ENCODE data around the gene SEMA3E.

SEMA3E gene

DNA sequence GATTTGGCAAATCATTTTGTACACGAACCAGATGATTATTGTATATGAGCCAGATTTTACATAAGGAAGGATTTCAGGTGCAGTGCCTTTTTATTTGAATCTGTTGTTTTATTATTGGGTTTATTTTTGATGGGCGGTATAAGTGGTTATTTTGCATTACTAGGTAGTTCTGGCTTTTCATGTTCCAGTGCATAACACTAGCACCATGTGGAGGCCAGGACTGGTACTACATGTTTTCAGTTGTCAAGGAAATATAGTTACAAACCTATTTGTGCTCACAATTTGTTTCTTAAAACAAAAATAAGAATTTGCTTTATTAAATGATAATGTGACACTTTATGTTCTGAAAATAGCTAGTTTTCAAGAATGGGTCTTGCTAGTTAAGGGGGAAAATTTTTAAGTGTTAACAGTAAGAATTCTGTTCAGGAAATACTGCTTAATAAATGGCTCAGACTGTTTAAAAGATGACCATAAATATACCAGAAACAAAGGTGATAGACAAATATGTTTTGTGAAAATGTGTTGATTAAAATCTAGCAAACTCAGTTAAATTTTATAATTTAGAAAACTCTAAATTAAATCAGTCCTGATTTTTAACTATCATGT lies 7.1 kb upstream of the SEMA3E start:
- Mint-ChIP-seq H3K36me3 (no peaks in the 10 kb centered on the region), H3K27me3 (peaks cover 1% of the 10 kb centered on the region), H3K4me1 (no peaks in the 10 kb centered on the region), H3K9me3 (peaks cover 3% of the 10 kb centered on the region), H3K4me3 (no peak overlapping the region), H3K27ac (no peak overlapping the region)

DNA sequence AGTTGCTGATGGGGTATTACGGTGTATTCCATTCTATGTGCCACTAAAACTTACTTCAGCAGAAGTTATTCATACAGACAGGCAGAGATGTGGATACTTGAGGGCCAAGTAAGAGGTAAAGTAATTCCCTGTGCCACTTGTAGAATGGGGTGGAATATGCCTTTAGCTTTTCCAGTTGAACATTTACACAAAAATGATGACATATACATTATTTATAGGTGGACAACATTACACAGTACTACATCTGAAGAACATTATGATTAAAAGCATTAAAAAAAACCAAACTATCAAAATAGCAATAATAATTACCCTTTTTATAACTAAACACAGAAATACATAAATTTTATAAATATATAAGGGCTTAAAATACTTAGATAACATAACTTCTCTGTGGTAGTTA lies 3.5 kb upstream of the SEMA3E start:
- Mint-ChIP-seq H3K36me3 (no peaks in the 10 kb centered on the region), H3K4me3 (no peak overlapping the region), H3K4me1 (no peaks in the 10 kb centered on the region), H3K27me3 (peaks cover 13% of the 10 kb centered on the region), H3K27ac (no peak overlapping the region), H3K9me3 (peaks cover 2% of the 10 kb centered on the region)

DNA sequence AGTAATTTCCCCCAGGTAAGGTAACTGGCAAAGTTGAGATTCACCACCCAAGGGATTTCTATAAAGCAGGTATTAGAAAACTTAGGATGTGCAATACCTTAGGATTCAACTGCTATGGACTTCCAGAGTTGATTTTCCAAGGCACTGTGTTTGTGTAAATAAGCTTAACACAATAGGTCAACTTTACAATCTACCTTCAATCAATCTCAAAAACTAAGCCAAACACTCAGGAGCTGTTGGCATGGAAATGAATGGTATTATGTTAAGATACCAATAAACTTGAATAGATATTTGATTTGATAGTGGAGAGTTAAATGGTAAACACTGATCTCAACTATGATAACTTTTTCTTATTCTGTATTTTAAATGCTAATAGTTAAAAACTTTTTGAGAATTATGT lies 762 bp upstream of the SEMA3E start:
- H3K4me1 Mint-ChIP-seq: no peaks in the 10 kb centered on the region
- no peaks in the 10 kb centered on the region for H3K9me3 Mint-ChIP-seq
- no peak overlapping the region for H3K27ac Mint-ChIP-seq
- H3K27me3 Mint-ChIP-seq: peaks cover 13% of the 10 kb centered on the region
- H3K36me3 Mint-ChIP-seq: no peaks in the 10 kb centered on the region
- no peak overlapping the region for H3K4me3 Mint-ChIP-seq

DNA sequence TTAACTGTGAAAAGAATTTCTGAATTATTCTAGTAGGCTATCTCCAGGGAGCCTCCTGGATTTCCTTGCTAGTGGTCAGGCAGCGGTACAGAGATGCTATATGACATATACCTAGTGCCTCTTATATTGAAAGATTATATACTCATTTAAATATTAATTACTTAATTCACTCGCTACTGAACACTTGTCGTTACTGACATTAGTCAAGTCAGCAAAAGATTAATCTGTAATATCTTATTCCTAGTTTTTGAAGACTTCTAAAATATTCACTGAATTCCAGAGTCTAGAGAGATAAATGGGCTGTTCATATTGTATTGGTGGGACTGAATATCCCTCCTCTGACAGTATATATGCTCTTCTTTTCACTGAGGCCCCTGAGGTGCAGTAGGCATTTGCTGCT lies 2.9 kb downstream of the SEMA3E start:
- peaks cover 11% of the 10 kb centered on the region for H3K27me3 Mint-ChIP-seq
- no peak overlapping the region for H3K4me3 Mint-ChIP-seq
- H3K36me3 Mint-ChIP-seq: no peaks in the 10 kb centered on the region
- no peaks in the 10 kb centered on the region for H3K4me1 Mint-ChIP-seq
- H3K27ac Mint-ChIP-seq: no peak overlapping the region
- H3K9me3 Mint-ChIP-seq: no peaks in the 10 kb centered on the region

DNA sequence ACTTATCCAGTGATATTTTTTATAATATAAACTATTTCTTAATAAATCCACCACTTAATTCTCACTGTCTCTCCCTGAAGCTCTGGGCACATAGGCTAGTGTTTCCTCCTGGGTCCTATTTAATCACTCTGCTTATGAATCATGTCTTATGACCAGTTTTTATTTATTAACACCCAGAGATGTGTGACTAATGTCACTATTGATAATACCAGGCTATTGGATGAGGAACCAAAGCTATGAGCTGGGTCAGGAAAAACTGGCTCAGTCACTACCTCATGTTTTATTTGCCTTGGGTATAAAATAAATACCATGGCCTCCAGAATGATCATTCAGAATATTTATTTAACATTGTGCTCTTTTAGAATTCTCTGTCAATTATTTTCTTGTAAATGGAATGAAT lies 5.2 kb downstream of the SEMA3E start:
- no peak overlapping the region for H3K27ac Mint-ChIP-seq
- no peaks in the 10 kb centered on the region for H3K36me3 Mint-ChIP-seq
- H3K4me3 Mint-ChIP-seq: no peak overlapping the region
- no peaks in the 10 kb centered on the region for H3K9me3 Mint-ChIP-seq
- no peaks in the 10 kb centered on the region for H3K4me1 Mint-ChIP-seq
- peaks cover 5% of the 10 kb centered on the region for H3K27me3 Mint-ChIP-seq

DNA sequence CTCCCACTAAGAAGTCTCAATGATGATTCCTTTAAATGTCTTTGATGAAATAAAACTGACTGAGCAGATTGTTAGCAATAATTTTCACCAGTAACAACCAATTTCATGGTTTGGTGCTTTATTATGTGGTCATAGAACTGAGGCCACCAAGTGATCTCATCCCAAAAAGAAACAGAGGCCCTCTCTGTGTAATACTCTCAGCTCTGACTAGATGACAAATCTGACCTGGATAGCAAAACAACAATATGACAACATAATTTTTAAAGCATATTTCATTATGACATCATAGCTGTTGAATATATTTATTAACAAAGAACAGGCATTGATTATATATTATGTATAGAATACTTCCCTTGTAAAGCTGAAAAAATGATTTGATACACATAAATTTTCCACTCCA lies 5.9 kb downstream of the SEMA3E start:
- Mint-ChIP-seq H3K9me3 (no peaks in the 10 kb centered on the region), H3K36me3 (no peaks in the 10 kb centered on the region), H3K27ac (no peak overlapping the region), H3K4me1 (no peaks in the 10 kb centered on the region), H3K27me3 (peaks cover 3% of the 10 kb centered on the region), H3K4me3 (no peak overlapping the region)

DNA sequence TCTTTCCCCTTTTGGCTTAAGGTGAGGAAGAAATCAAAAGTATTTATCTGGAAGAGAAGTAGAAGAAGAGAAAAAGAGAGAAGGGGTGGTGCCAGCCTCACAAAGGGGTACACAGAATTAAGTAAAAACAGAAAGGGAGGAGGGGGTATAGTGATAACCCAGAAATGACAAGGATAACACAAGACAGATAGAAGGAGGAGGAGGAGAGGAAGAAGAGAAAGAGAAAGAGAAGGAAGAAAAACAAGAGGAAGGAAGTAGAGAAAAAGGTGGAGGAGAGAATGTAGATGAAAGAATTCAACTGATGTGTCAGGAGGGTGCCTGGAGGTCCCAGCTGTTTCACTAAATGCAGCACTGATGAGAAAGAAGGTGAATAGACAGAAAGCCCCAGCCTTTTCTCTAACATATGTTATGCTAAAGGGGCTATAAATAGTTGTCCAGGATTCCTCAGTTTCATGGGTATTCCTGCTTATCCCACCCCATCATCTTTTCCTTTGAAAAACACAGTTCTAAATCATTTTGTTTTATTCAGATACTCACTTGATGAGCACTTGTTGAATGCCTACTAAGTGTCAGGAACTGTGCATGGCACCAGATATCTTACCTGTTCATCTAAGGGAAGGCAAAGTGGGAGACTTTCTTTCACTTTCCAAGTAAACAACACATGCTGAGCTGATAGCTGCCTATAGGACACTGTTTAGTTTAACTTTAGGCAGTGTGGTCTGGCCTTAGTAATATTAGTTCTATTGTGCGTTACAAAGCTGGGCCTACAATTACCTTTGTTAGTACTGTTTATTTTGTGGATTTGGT lies 8.0 kb downstream of the SEMA3E start:
- H3K4me1 Mint-ChIP-seq: no peaks in the 10 kb centered on the region
- H3K36me3 Mint-ChIP-seq: no peaks in the 10 kb centered on the region
- H3K9me3 Mint-ChIP-seq: no peaks in the 10 kb centered on the region
- no peak overlapping the region for H3K27ac Mint-ChIP-seq
- no peak overlapping the region for H3K4me3 Mint-ChIP-seq
- H3K27me3 Mint-ChIP-seq: no peaks in the 10 kb centered on the region

DNA sequence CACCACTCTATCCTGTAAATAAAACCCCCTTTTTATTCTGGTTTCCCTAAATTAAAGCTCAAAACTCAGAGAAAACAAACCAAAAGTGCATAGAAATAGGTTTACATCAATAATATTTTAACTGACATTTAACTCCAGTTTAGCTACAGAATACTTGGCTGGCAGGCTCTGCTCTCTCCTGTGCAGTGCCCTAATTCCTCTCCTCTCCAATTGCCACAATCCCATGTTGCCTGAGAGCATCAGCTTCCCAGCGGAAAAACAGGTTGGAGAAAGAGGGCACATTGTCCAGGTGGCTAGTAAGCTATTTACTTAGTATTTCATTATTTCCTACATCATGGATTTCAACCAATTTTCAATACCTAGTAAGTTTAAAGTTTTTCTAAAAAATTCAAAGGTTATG lies 8.7 kb downstream of the SEMA3E start:
- H3K27me3 Mint-ChIP-seq: no peaks in the 10 kb centered on the region
- no peaks in the 10 kb centered on the region for H3K9me3 Mint-ChIP-seq
- H3K4me1 Mint-ChIP-seq: no peaks in the 10 kb centered on the region

DNA sequence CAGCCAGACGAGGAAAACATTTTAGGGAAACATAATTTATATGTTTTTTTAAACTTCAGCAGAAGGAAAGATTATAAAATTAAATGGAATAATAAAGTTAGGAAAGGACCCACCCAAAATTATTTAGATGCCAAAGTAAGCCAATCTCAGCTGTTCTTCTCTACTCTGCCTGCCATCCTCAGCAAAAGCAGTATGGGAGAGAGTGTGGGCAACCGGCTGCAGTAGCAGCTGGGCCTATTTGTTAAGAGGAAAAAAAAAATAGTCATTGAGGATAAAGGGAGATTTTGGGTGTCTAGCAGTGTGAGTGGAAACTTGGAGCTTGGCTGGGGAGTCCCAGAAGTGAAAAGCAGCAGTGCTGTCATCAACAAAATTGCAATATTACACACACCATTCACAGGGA lies 15.4 kb downstream of the SEMA3E start:
- no peaks in the 10 kb centered on the region for H3K4me1 Mint-ChIP-seq
- H3K36me3 Mint-ChIP-seq: no peaks in the 10 kb centered on the region
- no peak overlapping the region for H3K27ac Mint-ChIP-seq
- peaks cover 2% of the 10 kb centered on the region for H3K9me3 Mint-ChIP-seq
- no peak overlapping the region for H3K4me3 Mint-ChIP-seq
- no peaks in the 10 kb centered on the region for H3K27me3 Mint-ChIP-seq

More for the DNA sequence above, 8.7 kb downstream of the SEMA3E start:
- no peaks in the 10 kb centered on the region for H3K36me3 Mint-ChIP-seq
- no peak overlapping the region for H3K4me3 Mint-ChIP-seq
- no peak overlapping the region for H3K27ac Mint-ChIP-seq

DNA sequence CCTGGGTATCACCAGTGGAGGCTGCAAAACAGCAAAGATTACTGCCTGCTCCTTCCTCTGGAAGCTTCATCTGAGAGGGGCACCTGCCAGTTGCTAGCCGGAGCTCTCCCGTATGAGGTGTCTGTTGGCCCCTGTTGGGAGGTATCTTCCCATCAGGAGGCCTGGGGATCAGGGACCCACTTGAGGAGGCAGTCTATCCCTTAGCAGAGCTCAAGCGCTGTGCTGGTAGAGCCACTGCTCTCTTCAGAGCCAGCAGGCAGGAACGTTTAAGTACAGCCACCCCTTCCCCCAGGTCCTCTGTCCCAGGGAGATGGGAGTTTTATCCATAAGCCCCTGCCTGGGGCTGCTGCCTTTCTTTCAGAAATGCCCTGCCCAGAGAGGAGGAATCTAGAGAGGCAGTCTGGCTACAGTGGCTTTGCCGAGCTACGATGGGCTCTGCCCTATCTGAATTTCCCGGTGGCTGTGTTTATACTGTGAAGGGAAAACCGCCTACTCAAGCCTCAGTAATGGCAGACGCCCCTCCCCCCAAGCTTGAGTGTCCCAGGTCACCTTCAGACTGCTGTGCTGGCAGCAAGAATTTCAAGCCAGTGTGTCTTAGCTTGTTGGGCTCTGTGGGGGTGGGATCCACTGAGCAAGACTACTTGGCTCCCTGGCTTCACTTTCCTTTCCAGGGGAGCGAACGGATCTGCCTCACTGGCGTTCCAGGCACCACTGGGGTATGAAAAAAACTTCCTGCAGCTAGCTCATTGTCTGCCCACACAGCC lies 19.6 kb downstream of the SEMA3E start:
- no peak overlapping the region for H3K27ac Mint-ChIP-seq
- H3K27me3 Mint-ChIP-seq: no peaks in the 10 kb centered on the region
- no peak overlapping the region for H3K4me3 Mint-ChIP-seq
- H3K36me3 Mint-ChIP-seq: no peaks in the 10 kb centered on the region
- H3K9me3 Mint-ChIP-seq: peaks cover 19% of the 10 kb centered on the region
- H3K4me1 Mint-ChIP-seq: no peaks in the 10 kb centered on the region

DNA sequence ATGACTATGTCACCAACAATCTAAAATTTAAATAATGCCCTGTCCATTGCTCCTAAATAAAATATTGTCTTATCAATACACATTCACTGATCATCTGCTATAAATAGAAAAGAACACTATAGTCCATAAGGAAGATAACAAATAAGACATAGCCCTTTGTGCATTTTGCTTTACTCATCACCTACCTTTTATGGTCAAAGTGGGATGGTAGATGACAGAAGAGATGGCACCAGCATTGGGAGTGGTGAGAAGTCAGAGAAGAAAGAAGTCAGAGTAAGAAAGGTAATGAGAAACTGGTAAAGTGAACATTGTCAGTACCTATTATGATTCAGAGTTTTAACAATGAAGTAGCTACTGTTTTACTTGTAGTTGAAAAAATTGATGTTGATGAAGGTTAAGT lies 31.1 kb downstream of the SEMA3E start:
- Mint-ChIP-seq H3K27me3 (no peaks in the 10 kb centered on the region), H3K9me3 (no peaks in the 10 kb centered on the region), H3K27ac (no peak overlapping the region), H3K36me3 (no peaks in the 10 kb centered on the region), H3K4me1 (no peaks in the 10 kb centered on the region), H3K4me3 (no peak overlapping the region)

DNA sequence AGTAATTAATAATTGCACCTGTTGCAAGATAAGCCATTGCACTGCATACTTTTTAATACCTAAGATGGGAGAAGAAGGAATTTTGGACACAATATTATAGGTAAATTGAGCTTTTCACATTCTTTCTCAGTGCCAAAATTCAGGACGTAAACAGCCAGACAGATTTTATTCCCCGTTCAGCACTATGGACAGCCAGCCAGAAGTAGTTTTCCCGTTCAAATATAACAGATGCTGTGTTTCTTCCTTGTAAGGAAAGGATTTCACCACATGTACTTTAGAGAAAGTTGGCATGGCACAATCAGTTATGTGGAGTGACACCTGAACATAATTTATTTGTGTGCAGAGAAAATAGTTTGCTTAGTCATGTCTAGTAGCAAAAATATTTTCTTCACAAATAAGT lies 34.8 kb downstream of the SEMA3E start:
- no peaks in the 10 kb centered on the region for H3K27me3 Mint-ChIP-seq
- no peak overlapping the region for H3K27ac Mint-ChIP-seq
- no peaks in the 10 kb centered on the region for H3K4me1 Mint-ChIP-seq

DNA sequence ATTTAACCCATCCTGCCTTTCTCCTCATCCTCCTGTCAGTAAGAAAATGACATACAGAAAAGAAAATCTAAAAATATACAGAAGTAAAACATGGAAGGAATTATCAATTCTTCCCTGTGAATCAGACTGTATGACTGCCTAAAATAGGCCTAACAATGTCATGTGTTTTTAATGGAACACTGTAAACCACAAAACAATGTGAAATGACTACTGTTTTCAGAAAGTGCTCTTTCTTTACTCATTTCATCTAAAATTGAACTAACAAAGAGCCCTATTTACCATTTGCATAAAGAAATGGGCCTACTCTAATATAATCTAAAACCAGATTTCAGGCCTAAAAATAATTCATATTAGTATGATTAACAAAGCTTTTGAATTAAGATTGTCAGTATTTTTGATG lies 35.7 kb downstream of the SEMA3E start:
- Mint-ChIP-seq H3K4me1 (no peaks in the 10 kb centered on the region), H3K4me3 (no peak overlapping the region), H3K36me3 (no peaks in the 10 kb centered on the region), H3K27ac (no peak overlapping the region), H3K27me3 (no peaks in the 10 kb centered on the region), H3K9me3 (no peaks in the 10 kb centered on the region)

More for the DNA sequence above, 34.8 kb downstream of the SEMA3E start:
- no peaks in the 10 kb centered on the region for H3K36me3 Mint-ChIP-seq
- no peaks in the 10 kb centered on the region for H3K9me3 Mint-ChIP-seq
- H3K4me3 Mint-ChIP-seq: no peak overlapping the region

DNA sequence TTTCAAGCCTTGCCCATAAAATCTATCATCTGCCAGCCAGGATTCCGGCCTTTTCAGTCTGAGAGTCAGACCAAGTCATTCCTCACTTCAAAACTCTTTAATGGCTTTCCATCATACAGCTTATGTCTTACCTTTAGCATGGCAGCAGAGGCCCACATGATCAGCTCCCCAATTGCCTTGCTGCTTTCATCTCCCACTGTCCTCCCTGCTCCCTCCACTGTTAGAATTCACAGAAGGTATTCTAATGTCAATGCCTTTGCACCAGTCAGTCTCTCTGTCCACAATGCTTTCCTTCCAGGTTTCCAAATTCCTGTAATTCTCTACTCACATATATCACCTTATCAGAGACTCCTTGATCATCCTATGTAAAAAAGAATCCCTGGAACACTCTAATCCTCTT lies 37.2 kb downstream of the SEMA3E start:
- Mint-ChIP-seq H3K4me3 (no peak overlapping the region), H3K27me3 (no peaks in the 10 kb centered on the region), H3K36me3 (no peaks in the 10 kb centered on the region), H3K9me3 (no peaks in the 10 kb centered on the region), H3K27ac (no peak overlapping the region), H3K4me1 (no peaks in the 10 kb centered on the region)

DNA sequence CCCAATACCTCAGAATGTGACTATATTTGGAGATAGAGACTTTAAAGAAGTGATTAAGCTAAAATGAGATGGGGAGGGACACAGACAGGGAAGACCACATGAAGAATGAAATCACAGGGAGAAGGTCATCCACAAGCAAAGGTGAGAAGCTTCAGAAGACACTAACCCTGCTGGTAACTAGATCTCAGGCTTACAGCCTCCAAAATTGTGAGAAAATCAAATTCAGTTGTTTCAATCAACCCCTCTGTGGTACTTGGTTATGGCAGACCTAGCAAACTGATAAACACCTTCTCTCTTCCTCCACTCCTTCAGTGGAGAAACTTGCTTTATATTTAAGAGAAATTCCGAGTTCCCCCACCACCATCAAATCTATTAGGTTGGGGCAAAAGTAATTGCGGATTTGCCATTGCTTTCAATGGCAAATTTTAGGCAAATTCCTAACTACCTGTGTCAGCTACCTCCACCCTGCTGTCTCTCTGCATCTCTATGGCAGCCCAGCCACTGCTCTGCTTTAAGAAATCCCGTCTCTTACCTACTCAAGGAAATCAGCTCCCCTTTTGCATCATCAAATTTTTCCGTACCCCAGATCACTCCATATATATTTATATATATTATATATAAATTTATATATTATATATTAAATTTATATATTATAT lies 38.2 kb downstream of the SEMA3E start:
- H3K36me3 Mint-ChIP-seq: no peaks in the 10 kb centered on the region

DNA sequence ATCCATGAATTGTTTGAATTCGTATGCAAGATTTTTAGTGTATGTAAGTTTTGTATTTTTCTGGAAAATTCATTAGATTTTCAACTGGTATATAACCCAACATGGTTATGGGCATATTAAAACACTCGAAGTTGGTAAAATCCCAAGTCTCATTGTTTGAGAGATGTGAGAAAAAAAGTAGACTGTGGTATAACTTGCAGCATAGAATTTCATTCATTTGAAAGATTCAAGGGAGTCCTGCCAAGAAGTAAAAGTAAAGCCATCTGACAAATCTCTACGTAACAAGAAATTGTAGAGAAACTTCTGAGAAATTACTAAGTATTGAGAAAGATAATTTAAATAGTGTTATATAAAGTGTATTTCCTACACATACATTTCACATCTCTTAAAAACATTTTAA lies 40.2 kb downstream of the SEMA3E start:
- Mint-ChIP-seq H3K36me3 (no peaks in the 10 kb centered on the region), H3K27me3 (no peaks in the 10 kb centered on the region), H3K4me1 (no peaks in the 10 kb centered on the region), H3K4me3 (no peak overlapping the region), H3K9me3 (no peaks in the 10 kb centered on the region), H3K27ac (no peak overlapping the region)

More for the DNA sequence above, 38.2 kb downstream of the SEMA3E start:
- Mint-ChIP-seq H3K27ac (no peak overlapping the region), H3K27me3 (no peaks in the 10 kb centered on the region), H3K9me3 (no peaks in the 10 kb centered on the region), H3K4me3 (no peak overlapping the region), H3K4me1 (no peaks in the 10 kb centered on the region)

Measured in activated naive CD4-positive, alpha-beta T cell treated with anti-CD3 and anti-CD28 coated beads, Interleukin-2, amount 50 U/mL, for 24 hours (primary cell).